Peyer's patch (tissue), 4 donors: ENCODE data around the gene TMEM131.
A peak's percentile ranks its signal among the peaks of the same experiment; 100 is the strongest.

ENCODE experiments used
- CTCF ChIP-seq, 6 experiments: fragments of 450-650 bp in 4 of 6; fragments of 200-600 bp in 2 of 6; sonication (generic) in 1 of 6; IDR thresholded peaks; one replicate each; pipeline ENCODE4 v1.5.1; 2017 to 2019; ENCODE audit warnings: antibody characterized with exemption in 6 of 6, mild to moderate bottlenecking in 3 of 6, moderate library complexity in 1 of 6
- POLR2A ChIP-seq, 2 donors: fragments of 450-650 bp; IDR thresholded peaks; one replicate each; pipeline ENCODE4 v1.5.1; 2017; ENCODE audit warnings: antibody characterized with exemption in 2 of 2, mild to moderate bottlenecking in 2 of 2, moderate library complexity in 2 of 2

GRCh38 chr2:97806738-97807618 lies 188.8 kb downstream of the TMEM131 start:
- peak; percentile 71 to 94 (median 91) for TF ChIP-seq CTCF (IDR thresholded peaks at IDR 0.05)
- no peak for TF ChIP-seq POLR2A (IDR thresholded peaks at IDR 0.05)
